HepG2 (cell line): ENCODE data around the gene ZFHX3. TPM values are rescaled to one million over a fixed set of nuclear protein-coding genes. Genes with fewer than 3 reads are reported as not detected.

ENCODE experiments used
- AKAP8 ChIP-seq: sonication (generic); formaldehyde crosslinking; IDR thresholded peaks from 2 replicates; pipeline ENCODE4 v1.5.1; 2020; ENCODE audit warnings: mild to moderate bottlenecking, missing genetic modification reagents
- ATF3 ChIP-seq: sonication (generic); formaldehyde crosslinking; IDR thresholded peaks from 2 replicates; pipeline ENCODE4 v1.4.0; 2020; ENCODE audit warnings: missing genetic modification reagents
- BHLHE40 ChIP-seq: IDR thresholded peaks from 2 replicates; pipeline ENCODE4 v1.6.1; 2011; ENCODE audit warnings: low read length, improper control_type of control experiment
- CAMTA2 ChIP-seq: sonication (generic); formaldehyde crosslinking; IDR thresholded peaks from 2 replicates; pipeline ENCODE4 v1.4.0; 2020; ENCODE audit warnings: mild to moderate bottlenecking, missing genetic modification reagents, borderline replicate concordance
- HCFC1 ChIP-seq: fragments of 150-350 bp; IDR thresholded peaks from 2 replicates; pipeline ENCODE4 v1.6.1; 2014; ENCODE audit warnings: low read depth, low read length
- HDAC1 ChIP-seq: sonication (generic); formaldehyde crosslinking; IDR thresholded peaks from 2 replicates; pipeline ENCODE4 v1.5.1; 2020; ENCODE audit warnings: mild to moderate bottlenecking, missing genetic modification reagents
- HOXA5 ChIP-seq: sonication (generic); formaldehyde crosslinking; IDR thresholded peaks from 2 replicates; pipeline ENCODE4 v1.4.0; 2020; ENCODE audit warnings: missing genetic modification reagents
- SOX13 ChIP-seq, 3 experiments: fragments of 450-650 bp in 1 of 3; sonication (generic) in 1 of 3; formaldehyde crosslinking in 1 of 3; IDR thresholded peaks in 2 of 3; conservative IDR thresholded peaks in 1 of 3; 2 replicates each; pipeline versions ENCODE4 v1.5.0 to v1.6.1; 2016 to 2020; ENCODE audit warnings: antibody characterized with exemption in 1 of 3, mild to moderate bottlenecking in 1 of 3, missing compliant biosample characterization in 1 of 3, missing genetic modification reagents in 1 of 3, moderate library complexity in 1 of 3
- STAG1 ChIP-seq: sonication (generic); formaldehyde crosslinking; IDR thresholded peaks from 2 replicates; pipeline ENCODE4 v1.4.0; 2020; ENCODE audit warnings: missing genetic modification reagents
- THAP11 ChIP-seq: IDR thresholded peaks from 2 replicates; pipeline ENCODE4 v1.6.1; 2016; ENCODE audit warnings: missing biosample characterization, missing genetic modification reagents
- ZBTB10 ChIP-seq: sonication (generic); formaldehyde crosslinking; IDR thresholded peaks from 2 replicates; pipeline ENCODE4 v1.4.0; 2020; ENCODE audit warnings: missing genetic modification reagents, borderline replicate concordance
- ZKSCAN8 ChIP-seq: IDR thresholded peaks from 2 replicates; pipeline ENCODE4 v1.6.1; 2016; ENCODE audit warnings: borderline replicate concordance, missing genetic modification reagents, missing compliant biosample characterization
- ZNF367 ChIP-seq: sonication (generic); formaldehyde crosslinking; IDR thresholded peaks from 2 replicates; pipeline ENCODE4 v1.4.0; 2020; ENCODE audit warnings: missing genetic modification reagents, borderline replicate concordance
- ZNF441 ChIP-seq: sonication (generic); formaldehyde crosslinking; IDR thresholded peaks from 2 replicates; pipeline ENCODE4 v1.7.0; 2021; ENCODE audit warnings: missing genetic modification reagents, borderline replicate concordance
- ZNF598 ChIP-seq: sonication (generic); formaldehyde crosslinking; IDR thresholded peaks from 2 replicates; pipeline ENCODE4 v1.5.1; 2020; ENCODE audit warnings: mild to moderate bottlenecking, missing genetic modification reagents, borderline replicate concordance
- polyA plus RNA-seq, 8 experiments: library from polyadenylated mRNA; depleted of rRNA in 3 of 8; stranded (reverse) in 7 of 8; unstranded in 1 of 8; fragments of >200 nt; fragmentation: Illumina TruSeq in 4 of 8; extraction: Trizol in 4 of 8; gene quantifications; 2 replicates each; pipeline versions ENCODE4 v1.2.1 to v1.2.3, GENCODE V29; 2011 to 2016; ENCODE audit warnings: low read depth in 4 of 8, missing spikeins in 1 of 8, mixed read lengths in 1 of 8; ENCODE audit not compliant: insufficient read depth in 1 of 8
- total RNA-seq, 5 experiments: library from RNA; depleted of rRNA; stranded (reverse); fragments of >200 nt; fragmentation: Illumina TruSeq; extraction: Trizol; gene quantifications; 2 replicates each; pipeline ENCODE4 v1.2.3, GENCODE V29; 2016; ENCODE audit warnings: low read depth in 1 of 5
- TF ChIP-seq, protein P1 (sequence below): sonication (generic); formaldehyde crosslinking; IDR thresholded peaks from 2 replicates; pipeline ENCODE4 v1.4.0; 2020; ENCODE audit warnings: missing genetic modification reagents
- TF ChIP-seq, protein P2 (sequence below): sonication (generic); formaldehyde crosslinking; IDR thresholded peaks from 2 replicates; pipeline ENCODE4 v1.5.1; 2020; ENCODE audit warnings: missing genetic modification reagents, mild to moderate bottlenecking, borderline replicate concordance

ZFHX3 gene
- total and polyA plus RNA-seq, 2 of the 13 experiments (the other 11 are each of a cell fraction or from before 2014, with no cell fraction given), result 5.0 to 6.0 TPM

GRCh38 chr16:73015612-73016487, 32.1 kb downstream of the ZFHX3 start (continued):
- TF ChIP-seq ZNF598 (CRISPR knock-in tag) (peak; percentile 27; the same call in 1 of the 2 replicates), HDAC1 (0 out of 2 replicates have a peak, but pooled peaks have one; percentile 33), BHLHE40 (peak; percentile 30; the same call in 1 of the 2 replicates), AKAP8 (CRISPR knock-in tag) (no peak), ZKSCAN8 (CRISPR knock-in tag) (no peak), STAG1 (CRISPR knock-in tag) (no peak), THAP11 (peak; percentile 54; the same call in 1 of the 2 replicates), ZNF367 (CRISPR knock-in tag) (no peak), HCFC1 (no peak), SOX13 (IDR thresholded peaks at IDR 0.05) (no peak; the same call in 1 of the 2 replicates), SOX13 (CRISPR knock-in tag; conservative IDR thresholded peaks at IDR 0.05 in 1 of 2, IDR thresholded peaks at IDR 0.05 in 1 of 2) (peak in 1 of 2 experiments; percentile 82; a peak in 2 of 4 replicates), ATF3 (CRISPR knock-in tag) (no peak), HOXA5 (peak; percentile 40; the same call in 1 of the 2 replicates), ZBTB10 (CRISPR knock-in tag) (no peak), CAMTA2 (CRISPR knock-in tag) (no peak), ZNF441 (CRISPR knock-in tag) (no peak)
- TF ChIP-seq, protein P1, sequence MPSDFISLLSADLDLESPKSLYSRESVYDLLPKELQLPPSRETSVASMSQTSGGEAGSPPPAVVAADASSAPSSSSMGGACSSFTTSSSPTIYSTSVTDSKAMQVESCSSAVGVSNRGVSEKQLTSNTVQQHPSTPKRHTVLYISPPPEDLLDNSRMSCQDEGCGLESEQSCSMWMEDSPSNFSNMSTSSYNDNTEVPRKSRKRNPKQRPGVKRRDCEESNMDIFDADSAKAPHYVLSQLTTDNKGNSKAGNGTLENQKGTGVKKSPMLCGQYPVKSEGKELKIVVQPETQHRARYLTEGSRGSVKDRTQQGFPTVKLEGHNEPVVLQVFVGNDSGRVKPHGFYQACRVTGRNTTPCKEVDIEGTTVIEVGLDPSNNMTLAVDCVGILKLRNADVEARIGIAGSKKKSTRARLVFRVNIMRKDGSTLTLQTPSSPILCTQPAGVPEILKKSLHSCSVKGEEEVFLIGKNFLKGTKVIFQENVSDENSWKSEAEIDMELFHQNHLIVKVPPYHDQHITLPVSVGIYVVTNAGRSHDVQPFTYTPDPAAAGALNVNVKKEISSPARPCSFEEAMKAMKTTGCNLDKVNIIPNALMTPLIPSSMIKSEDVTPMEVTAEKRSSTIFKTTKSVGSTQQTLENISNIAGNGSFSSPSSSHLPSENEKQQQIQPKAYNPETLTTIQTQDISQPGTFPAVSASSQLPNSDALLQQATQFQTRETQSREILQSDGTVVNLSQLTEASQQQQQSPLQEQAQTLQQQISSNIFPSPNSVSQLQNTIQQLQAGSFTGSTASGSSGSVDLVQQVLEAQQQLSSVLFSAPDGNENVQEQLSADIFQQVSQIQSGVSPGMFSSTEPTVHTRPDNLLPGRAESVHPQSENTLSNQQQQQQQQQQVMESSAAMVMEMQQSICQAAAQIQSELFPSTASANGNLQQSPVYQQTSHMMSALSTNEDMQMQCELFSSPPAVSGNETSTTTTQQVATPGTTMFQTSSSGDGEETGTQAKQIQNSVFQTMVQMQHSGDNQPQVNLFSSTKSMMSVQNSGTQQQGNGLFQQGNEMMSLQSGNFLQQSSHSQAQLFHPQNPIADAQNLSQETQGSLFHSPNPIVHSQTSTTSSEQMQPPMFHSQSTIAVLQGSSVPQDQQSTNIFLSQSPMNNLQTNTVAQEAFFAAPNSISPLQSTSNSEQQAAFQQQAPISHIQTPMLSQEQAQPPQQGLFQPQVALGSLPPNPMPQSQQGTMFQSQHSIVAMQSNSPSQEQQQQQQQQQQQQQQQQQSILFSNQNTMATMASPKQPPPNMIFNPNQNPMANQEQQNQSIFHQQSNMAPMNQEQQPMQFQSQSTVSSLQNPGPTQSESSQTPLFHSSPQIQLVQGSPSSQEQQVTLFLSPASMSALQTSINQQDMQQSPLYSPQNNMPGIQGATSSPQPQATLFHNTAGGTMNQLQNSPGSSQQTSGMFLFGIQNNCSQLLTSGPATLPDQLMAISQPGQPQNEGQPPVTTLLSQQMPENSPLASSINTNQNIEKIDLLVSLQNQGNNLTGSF (CRISPR knock-in tag), result no peak
- TF ChIP-seq, protein P2, sequence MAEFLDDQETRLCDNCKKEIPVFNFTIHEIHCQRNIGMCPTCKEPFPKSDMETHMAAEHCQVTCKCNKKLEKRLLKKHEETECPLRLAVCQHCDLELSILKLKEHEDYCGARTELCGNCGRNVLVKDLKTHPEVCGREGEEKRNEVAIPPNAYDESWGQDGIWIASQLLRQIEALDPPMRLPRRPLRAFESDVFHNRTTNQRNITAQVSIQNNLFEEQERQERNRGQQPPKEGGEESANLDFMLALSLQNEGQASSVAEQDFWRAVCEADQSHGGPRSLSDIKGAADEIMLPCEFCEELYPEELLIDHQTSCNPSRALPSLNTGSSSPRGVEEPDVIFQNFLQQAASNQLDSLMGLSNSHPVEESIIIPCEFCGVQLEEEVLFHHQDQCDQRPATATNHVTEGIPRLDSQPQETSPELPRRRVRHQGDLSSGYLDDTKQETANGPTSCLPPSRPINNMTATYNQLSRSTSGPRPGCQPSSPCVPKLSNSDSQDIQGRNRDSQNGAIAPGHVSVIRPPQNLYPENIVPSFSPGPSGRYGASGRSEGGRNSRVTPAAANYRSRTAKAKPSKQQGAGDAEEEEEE (CRISPR knock-in tag), result no peak
